ENCODE results near the gene CLDN19.
"Not testable (repeated sequence)": the region's sequence is repeated elsewhere in the genome, so short reads cannot be mapped to it uniquely, and the experiment has no call there.

Gene CLDN19

GRCh38 chr1:42759114-42759513 lies 19.1 kb upstream of the CLDN19 start:
- DNase-seq (ENCODE audit: low read depth), result no peak

GRCh38 chr1:42758641-42759040 lies 18.6 kb upstream of the CLDN19 start:
- no peak for DNase-seq (ENCODE audit: low read depth)

GRCh38 chr1:42757892-42758275 lies 17.8 kb upstream of the CLDN19 start:
- DNase-seq (ENCODE audit: low read depth), result no peak

- no peak for DNase-seq (ENCODE audit: low read depth)
Measured at GRCh38 chr1:42756956-42757891, 17.2 kb upstream of the CLDN19 start.

GRCh38 chr1:42753070-42753469 lies 13.0 kb upstream of the CLDN19 start:
- DNase-seq (ENCODE audit: low read depth), result no peak

- DNase-seq (ENCODE audit: low read depth), result no peak
Measured at GRCh38 chr1:42752284-42752683, 12.2 kb upstream of the CLDN19 start.

- DNase-seq (ENCODE audit: low read depth), result not testable (repeated sequence)
Measured at GRCh38 chr1:42751511-42752070, 11.6 kb upstream of the CLDN19 start.

GRCh38 chr1:42750041-42750440 lies 10.0 kb upstream of the CLDN19 start:
- no peak for DNase-seq (ENCODE audit: low read depth)

- DNase-seq (ENCODE audit: low read depth), result no peak
Measured at GRCh38 chr1:42748461-42749410, 8.7 kb upstream of the CLDN19 start.

GRCh38 chr1:42748021-42748420 lies 8.0 kb upstream of the CLDN19 start:
- DNase-seq (ENCODE audit: low read depth), result no peak

GRCh38 chr1:42747125-42747524 lies 7.1 kb upstream of the CLDN19 start:
- DNase-seq (ENCODE audit: low read depth), result peak; percentile 14

GRCh38 chr1:42746436-42747105 lies 6.5 kb upstream of the CLDN19 start:
- DNase-seq (ENCODE audit: low read depth), result no peak

GRCh38 chr1:42745851-42746250 lies 5.8 kb upstream of the CLDN19 start:
- no peak for DNase-seq (ENCODE audit: low read depth)

- DNase-seq (ENCODE audit: low read depth), result no peak
Measured at GRCh38 chr1:42744148-42744413, 4.0 kb upstream of the CLDN19 start.

- no peak for DNase-seq (ENCODE audit: low read depth)
Measured at GRCh38 chr1:42743317-42744147, 3.5 kb upstream of the CLDN19 start.

GRCh38 chr1:42742617-42743316 lies 2.7 kb upstream of the CLDN19 start:
- no peak for DNase-seq (ENCODE audit: low read depth)

- no peak for DNase-seq (ENCODE audit: low read depth)
Measured at GRCh38 chr1:42742141-42742540, 2.1 kb upstream of the CLDN19 start.

GRCh38 chr1:42741706-42742105 lies 1.7 kb upstream of the CLDN19 start:
- no peak for DNase-seq (ENCODE audit: low read depth)

- DNase-seq (ENCODE audit: low read depth), result no peak
Measured at GRCh38 chr1:42740851-42741580, 980 bp upstream of the CLDN19 start.

- DNase-seq (ENCODE audit: low read depth), result no peak
Measured at GRCh38 chr1:42738678-42739226, 1.3 kb downstream of the CLDN19 start.

All from activated T-helper 1 cell treated with Interleukin-2 at 50 U/mL for 16 hours (primary cell).